Activated naive CD8-positive, alpha-beta T cell (primary cell): Measurements from ENCODE around the gene OR52E8.

ENCODE experiments used
- H3K27ac Mint-ChIP-seq: one replicate; pipeline ENCODE4 v1.8.0; 2021; ENCODE audit warnings: mixed read lengths
- H3K27me3 Mint-ChIP-seq: one replicate; pipeline ENCODE4 v1.8.0; 2021; ENCODE audit warnings: mixed read lengths
- H3K36me3 Mint-ChIP-seq: one replicate; pipeline ENCODE4 v1.8.0; 2021; ENCODE audit warnings: mixed read lengths
- H3K4me1 Mint-ChIP-seq: one replicate; pipeline ENCODE4 v1.8.0; 2021; ENCODE audit warnings: low read depth, mixed read lengths
- H3K4me3 Mint-ChIP-seq: one replicate; pipeline ENCODE4 v1.8.0; 2021; ENCODE audit warnings: mild to moderate bottlenecking, mixed read lengths
- H3K9me3 Mint-ChIP-seq: one replicate; pipeline ENCODE4 v1.8.0; 2021; ENCODE audit warnings: low read depth, mixed read lengths

OR52E8 gene

GRCh38 chr11:5831196-5831829 is 26.2 kb downstream of the OR52E8 start:
- peaks cover 10% of the 10 kb centered on the region for H3K27me3 Mint-ChIP-seq
- no peak overlapping the region for H3K4me3 Mint-ChIP-seq
- no peaks in the 10 kb centered on the region for H3K36me3 Mint-ChIP-seq
- no peaks in the 10 kb centered on the region for H3K9me3 Mint-ChIP-seq
- no peaks in the 10 kb centered on the region for H3K4me1 Mint-ChIP-seq
- no peak overlapping the region for H3K27ac Mint-ChIP-seq

GRCh38 chr11:5818245-5818886 is 39.1 kb downstream of the OR52E8 start:
- H3K27ac Mint-ChIP-seq = peak overlapping the region; percentile 16
- H3K27me3 Mint-ChIP-seq = peaks cover 1% of the 10 kb centered on the region
- no peaks in the 10 kb centered on the region for H3K9me3 Mint-ChIP-seq
- H3K4me1 Mint-ChIP-seq = peaks cover 13% of the 10 kb centered on the region
- no peaks in the 10 kb centered on the region for H3K36me3 Mint-ChIP-seq
- H3K4me3 Mint-ChIP-seq = peak overlapping the region; percentile 83

- no peaks in the 10 kb centered on the region for H3K9me3 Mint-ChIP-seq
- peaks cover 13% of the 10 kb centered on the region for H3K4me1 Mint-ChIP-seq
- H3K27me3 Mint-ChIP-seq = no peaks in the 10 kb centered on the region
- no peaks in the 10 kb centered on the region for H3K36me3 Mint-ChIP-seq
- H3K27ac Mint-ChIP-seq = no peak overlapping the region
- no peak overlapping the region for H3K4me3 Mint-ChIP-seq
Measured at GRCh38 chr11:5815534-5815933, 42.0 kb downstream of the OR52E8 start.

- Mint-ChIP-seq H3K9me3 (no peaks in the 10 kb centered on the region), H3K4me3 (no peak overlapping the region), H3K36me3 (no peaks in the 10 kb centered on the region), H3K27ac (no peak overlapping the region), H3K27me3 (peaks cover 8% of the 10 kb centered on the region), H3K4me1 (peaks cover 6% of the 10 kb centered on the region)
Measured at GRCh38 chr11:5809905-5810795, 47.3 kb downstream of the OR52E8 start.

- H3K36me3 Mint-ChIP-seq = peaks cover 2% of the 10 kb centered on the region
- peaks cover 8% of the 10 kb centered on the region for H3K27me3 Mint-ChIP-seq
- H3K4me1 Mint-ChIP-seq = peaks cover 6% of the 10 kb centered on the region
- peaks cover 4% of the 10 kb centered on the region for H3K9me3 Mint-ChIP-seq
- peak overlapping the region; percentile 88 for H3K4me3 Mint-ChIP-seq
- no peak overlapping the region for H3K27ac Mint-ChIP-seq
Measured at GRCh38 chr11:5809122-5809519, 48.4 kb downstream of the OR52E8 start.

GRCh38 chr11:5808500-5809121 is 48.9 kb downstream of the OR52E8 start, which contains the start of gene OR52N2:
TSS of gene OR52N2 (plus strand) at chr11:5808924. CDS start at chr11:5820336, 11,412 bp downstream.
- H3K27ac Mint-ChIP-seq = no peak within 1 kb of the TSS
- H3K36me3 Mint-ChIP-seq = peaks cover 2% of the 10 kb centered on the region
- peaks cover 6% of the 10 kb centered on the region for H3K4me1 Mint-ChIP-seq
- H3K27me3 Mint-ChIP-seq = peaks cover 8% of the 10 kb centered on the region
- peaks cover 9% of the 10 kb centered on the region for H3K9me3 Mint-ChIP-seq
- peak within 1 kb of the TSS; percentile 88 for H3K4me3 Mint-ChIP-seq

- Mint-ChIP-seq H3K9me3 (peaks cover 16% of the 10 kb centered on the region), H3K4me1 (peaks cover 6% of the 10 kb centered on the region), H3K36me3 (peaks cover 2% of the 10 kb centered on the region), H3K27ac (no peak overlapping the region), H3K4me3 (no peak overlapping the region), H3K27me3 (peaks cover 8% of the 10 kb centered on the region)
Measured at GRCh38 chr11:5807580-5807979, 49.9 kb downstream of the OR52E8 start.
